AG10803 (cell line): ENCODE results near the gene C3AR1.

Source experiments
- DNase-seq: peaks from one replicate; pipeline ENCODE4 v3.0.0; 2010; ENCODE audit warnings: low read depth
- H3K4me3 ChIP-seq: 2 replicates; pipeline ENCODE4 v1.5.1; 2011; ENCODE audit warnings: mild to moderate bottlenecking, low read length, control low read depth
- TF ChIP-seq, protein P1 (sequence below): conservative IDR thresholded peaks from 2 replicates; pipeline ENCODE4 v1.5.1; 2011; ENCODE audit warnings: mild to moderate bottlenecking, low read length, control low read depth, inconsistent platforms

C3AR1 gene

DNA sequence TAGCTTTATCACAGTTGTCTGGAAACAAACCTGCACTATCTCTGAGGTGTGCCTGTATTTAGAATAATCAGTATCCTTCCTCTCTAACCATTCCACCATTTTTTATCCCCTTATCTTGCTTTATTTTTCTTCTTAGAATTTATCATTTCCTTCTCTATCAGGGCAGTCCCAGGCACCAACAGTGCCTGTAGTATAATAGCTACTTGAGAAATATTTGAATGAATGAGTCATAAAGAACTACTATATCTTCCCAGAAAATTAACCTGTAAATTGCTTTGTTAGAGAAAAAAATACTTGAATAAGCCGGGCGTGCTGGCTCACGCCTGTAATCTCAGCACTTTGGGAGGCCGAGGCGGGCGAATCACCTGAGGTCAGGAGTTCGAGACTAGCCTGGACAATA, 54.8 kb downstream of the C3AR1 start:
- TF ChIP-seq, protein P1, sequence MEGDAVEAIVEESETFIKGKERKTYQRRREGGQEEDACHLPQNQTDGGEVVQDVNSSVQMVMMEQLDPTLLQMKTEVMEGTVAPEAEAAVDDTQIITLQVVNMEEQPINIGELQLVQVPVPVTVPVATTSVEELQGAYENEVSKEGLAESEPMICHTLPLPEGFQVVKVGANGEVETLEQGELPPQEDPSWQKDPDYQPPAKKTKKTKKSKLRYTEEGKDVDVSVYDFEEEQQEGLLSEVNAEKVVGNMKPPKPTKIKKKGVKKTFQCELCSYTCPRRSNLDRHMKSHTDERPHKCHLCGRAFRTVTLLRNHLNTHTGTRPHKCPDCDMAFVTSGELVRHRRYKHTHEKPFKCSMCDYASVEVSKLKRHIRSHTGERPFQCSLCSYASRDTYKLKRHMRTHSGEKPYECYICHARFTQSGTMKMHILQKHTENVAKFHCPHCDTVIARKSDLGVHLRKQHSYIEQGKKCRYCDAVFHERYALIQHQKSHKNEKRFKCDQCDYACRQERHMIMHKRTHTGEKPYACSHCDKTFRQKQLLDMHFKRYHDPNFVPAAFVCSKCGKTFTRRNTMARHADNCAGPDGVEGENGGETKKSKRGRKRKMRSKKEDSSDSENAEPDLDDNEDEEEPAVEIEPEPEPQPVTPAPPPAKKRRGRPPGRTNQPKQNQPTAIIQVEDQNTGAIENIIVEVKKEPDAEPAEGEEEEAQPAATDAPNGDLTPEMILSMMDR = no peak
- DNase-seq = no peak
- no peak overlapping the region for H3K4me3 ChIP-seq
